GM21360 (cell line): ENCODE data around the gene NECTIN2.
"Not testable (repeated sequence)": the region's sequence is repeated elsewhere in the genome, so short reads cannot be mapped to it uniquely, and the experiment has no call there.

Experiments
- ATAC-seq: cut with Tn5 transposase; IDR thresholded peaks from one replicate; pipeline ENCODE4 v1.9.1; 2021; ENCODE audit warnings: mild to moderate bottlenecking, moderate library complexity; ENCODE audit not compliant: unreplicated experiment

The NECTIN2 gene

GRCh38 chr19:44816301-44816700 lies 29.8 kb upstream of the NECTIN2 start:
- ATAC-seq: no peak

GRCh38 chr19:44817725-44818465 lies 28.2 kb upstream of the NECTIN2 start:
- ATAC-seq: no peak

DNA sequence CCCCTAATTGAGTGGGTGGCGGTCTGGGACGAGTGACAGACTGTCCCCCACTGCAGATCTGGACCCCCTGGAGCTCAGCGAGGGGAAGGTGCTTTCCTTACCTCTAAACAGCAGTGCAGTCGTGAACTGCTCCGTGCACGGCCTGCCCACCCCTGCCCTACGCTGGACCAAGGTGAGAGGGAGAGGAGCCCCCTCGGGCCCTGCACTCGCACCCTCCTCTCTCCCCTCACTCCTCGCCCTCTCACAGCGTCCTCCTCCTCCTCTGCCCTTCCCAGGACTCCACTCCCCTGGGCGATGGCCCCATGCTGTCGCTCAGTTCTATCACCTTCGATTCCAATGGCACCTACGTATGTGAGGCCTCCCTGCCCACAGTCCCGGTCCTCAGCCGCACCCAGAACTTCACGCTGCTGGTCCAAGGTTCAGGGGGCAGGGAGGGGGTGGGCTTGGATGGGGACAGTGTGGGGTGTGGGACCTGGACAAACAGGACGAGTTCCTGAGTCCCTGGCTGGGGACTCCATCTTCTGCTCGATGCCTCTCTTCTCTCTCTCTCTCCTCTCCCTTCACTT lies 27.5 kb upstream of the NECTIN2 start:
- ATAC-seq: no peak

DNA sequence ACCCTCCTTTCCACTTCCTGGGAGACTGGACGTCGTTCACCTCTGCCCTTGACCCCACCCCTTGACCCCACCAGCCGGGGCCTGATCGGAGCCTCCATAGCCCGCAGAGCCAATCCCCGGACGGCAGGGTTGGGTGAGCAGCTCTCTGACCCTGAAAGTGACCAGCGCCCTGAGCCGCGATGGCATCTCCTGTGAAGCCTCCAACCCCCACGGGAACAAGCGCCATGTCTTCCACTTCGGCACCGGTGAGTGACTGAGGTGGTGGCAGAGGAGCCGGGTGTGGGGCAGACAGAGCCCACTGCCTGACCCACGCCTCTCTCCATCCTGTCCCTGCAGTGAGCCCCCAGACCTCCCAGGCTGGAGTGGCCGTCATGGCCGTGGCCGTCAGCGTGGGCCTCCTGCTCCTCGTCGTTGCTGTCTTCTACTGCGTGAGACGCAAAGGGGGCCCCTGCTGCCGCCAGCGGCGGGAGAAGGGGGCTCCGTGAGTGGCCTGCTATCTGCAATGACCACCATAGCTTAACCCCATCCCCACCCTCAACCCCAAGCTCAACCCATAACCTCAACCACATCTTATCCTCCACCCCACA lies 26.8 kb upstream of the NECTIN2 start:
- ATAC-seq: no peak

- no peak for ATAC-seq
Measured at GRCh38 chr19:44820648-44821609, 25.2 kb upstream of the NECTIN2 start.

- ATAC-seq: no peak
Measured at GRCh38 chr19:44822177-44822576, 23.9 kb upstream of the NECTIN2 start.

DNA sequence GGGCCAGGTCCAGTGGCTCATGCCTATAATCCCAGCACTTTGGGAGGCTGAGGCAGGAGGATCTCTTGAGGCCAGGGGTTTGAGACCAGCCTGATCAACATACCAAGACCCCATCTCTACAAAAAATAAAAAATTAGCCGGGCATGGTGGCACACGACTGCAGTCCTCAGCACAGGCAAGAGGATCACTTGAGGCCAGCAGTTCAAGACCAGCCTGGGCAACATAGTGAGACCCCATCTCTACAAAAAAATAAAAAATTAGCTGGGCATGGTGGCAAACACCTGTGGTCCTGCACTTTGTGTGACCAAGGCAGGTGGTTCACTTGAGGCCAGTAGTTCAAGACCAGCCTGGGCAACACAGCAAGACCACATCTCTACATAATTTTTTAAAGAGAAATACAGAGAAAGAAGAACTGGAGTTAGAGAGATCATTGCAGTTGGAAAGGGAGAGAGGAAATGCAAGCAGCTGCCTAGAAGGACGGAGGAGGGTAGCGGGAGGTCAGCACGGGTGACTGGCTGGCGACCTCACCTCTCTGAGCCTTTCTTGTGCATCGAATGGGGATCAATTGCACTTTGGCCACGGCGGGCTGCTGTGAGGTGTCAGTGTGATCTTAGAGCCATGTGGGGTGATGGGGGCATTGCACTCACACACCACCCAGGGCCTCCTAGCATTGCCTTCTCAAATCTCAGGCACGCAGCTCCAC lies 23.3 kb upstream of the NECTIN2 start:
- ATAC-seq: no peak

- no peak for ATAC-seq
Measured at GRCh38 chr19:44823373-44823698, 22.8 kb upstream of the NECTIN2 start.

GRCh38 chr19:44824761-44825160 lies 21.3 kb upstream of the NECTIN2 start:
- ATAC-seq: no peak

GRCh38 chr19:44832875-44833274 lies 13.2 kb upstream of the NECTIN2 start:
- not testable (repeated sequence) for ATAC-seq

GRCh38 chr19:44834399-44834798 lies 11.7 kb upstream of the NECTIN2 start:
- ATAC-seq: not testable (repeated sequence)

DNA sequence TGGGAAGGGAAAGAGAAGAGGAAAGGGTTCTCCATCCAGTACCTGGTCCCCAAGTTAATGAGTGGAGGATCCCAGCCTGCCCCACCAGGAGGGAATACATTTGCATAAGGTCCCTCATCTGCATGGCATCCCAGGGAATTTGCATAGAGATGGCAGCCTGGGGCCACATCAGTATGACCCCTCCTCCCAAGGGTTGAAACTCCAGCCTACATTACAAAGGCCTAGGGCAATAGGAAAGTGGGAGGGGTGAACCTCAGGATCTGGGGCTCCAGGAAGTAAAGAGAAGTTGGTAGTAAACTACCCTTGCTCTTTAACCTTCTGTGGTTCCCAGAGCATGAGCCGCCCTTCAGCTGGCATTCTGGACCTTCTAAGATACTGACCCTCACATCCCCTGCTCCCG lies 6.8 kb upstream of the NECTIN2 start:
- no peak for ATAC-seq

DNA sequence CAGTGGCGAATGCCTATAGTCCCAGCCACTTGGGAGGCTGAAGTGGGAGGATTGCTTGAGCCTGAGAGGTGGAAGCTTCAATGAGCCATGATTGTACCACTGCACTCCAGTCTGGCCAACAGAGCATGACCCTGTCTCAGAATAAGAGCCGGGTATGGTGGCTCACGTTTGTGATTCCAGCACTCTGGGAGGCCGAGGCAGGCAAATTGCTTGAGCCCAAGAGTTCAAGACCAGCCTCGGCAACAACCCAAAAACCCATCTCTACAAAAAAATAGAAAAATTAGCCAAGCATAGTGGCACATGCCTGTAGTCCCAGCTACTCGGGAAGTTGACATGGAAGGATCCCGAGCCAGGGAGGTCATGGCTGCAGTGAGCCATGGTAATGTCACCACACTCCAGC lies 5.3 kb upstream of the NECTIN2 start:
- no peak for ATAC-seq

- ATAC-seq: no peak
Measured at GRCh38 chr19:44841231-44841630, 4.9 kb upstream of the NECTIN2 start.

DNA sequence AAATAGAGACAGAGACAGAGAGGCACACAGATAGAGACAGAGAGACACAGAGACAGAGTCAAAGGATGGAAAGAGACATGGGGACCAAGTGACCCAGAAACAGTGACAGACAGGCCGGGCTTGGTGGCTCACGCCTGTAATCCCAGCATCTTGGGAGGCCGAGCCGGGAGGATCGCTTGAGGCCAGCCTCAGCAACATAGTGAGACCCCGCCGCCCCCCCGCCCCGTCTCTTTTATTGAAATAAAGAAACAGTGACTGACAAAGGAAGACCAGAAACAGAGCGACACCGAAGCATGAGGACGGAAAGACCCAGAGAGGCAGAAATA lies 848 bp upstream of the NECTIN2 start:
- ATAC-seq: no peak

DNA sequence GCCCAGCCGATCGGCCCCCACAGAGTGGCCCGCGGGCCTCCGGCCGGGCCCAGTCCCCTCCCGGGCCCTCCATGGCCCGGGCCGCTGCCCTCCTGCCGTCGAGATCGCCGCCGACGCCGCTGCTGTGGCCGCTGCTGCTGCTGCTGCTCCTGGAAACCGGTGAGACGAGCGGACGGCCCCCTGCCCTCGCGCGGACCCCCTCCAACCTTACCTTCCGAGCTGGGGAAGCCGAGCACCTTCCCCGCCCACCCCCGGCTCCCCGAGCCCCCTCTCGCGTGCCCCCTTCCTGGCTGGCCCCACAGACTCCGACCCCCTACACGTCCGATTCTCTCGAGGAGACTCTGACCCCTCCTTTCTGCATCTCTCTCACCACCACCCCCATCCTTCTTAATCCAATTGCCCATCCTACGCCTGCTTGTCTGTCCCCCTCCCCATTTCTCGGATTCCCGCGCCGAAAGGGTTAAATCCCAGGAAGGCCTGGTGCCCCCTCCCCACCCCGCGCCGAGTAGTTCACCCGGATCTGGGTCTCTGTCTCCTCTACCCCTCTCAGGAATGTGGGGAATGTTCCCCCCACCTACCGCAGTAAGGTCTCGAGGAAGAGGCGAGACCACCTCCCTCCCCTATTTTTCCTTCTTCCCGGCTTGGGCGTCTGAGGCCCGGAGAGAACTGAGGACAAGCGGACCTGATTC lies 502 bp downstream of the NECTIN2 start:
- ATAC-seq: peak; percentile 8

GRCh38 chr19:44847144-44848035 lies 1.3 kb downstream of the NECTIN2 start:
- no peak for ATAC-seq

DNA sequence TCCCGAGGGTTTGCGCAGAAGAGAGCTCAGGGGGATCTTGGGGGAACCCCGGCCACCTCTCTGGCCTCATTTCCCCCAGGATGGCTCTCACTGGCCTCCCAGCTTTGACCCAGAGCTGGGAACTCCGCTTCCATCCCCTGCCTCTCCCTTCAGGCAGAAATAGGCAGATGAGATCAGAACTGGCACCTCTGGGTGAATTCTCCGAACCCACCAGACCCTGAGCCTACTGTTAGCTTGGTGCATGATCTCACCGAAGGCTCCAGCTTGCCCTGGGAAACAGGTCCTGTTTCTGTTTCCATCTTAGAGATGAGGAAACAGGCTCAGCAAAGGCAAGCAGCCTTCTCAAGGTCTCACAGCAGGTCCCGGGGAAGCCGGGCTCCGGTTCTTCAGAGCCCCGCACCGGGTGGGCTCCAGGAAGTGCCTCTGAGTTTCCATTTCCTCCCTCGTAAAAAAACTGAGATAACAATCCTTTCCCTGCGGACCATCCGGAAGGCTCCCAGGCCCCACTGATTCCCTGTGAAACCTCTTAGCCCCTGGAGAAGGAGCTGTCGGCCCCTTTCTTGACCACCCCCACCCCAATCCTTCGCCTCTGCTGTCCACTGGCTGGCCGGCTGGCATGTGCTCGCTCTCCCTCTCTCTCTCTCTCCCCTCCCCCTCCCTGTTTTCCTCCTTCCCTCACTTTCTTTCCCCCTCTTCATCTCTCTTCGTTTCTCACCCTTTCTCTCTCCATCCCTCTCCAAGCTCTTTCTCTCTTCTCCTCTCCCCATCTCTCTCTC lies 2.1 kb downstream of the NECTIN2 start:
- ATAC-seq: no peak
